H1 (cell line): ENCODE data around the gene ZNF189. TPM values are rescaled to one million over a fixed set of nuclear protein-coding genes. Genes with fewer than 3 reads are reported as not detected.

Experiments
- CHD7 ChIP-seq: fragments of 300-600 bp; sonication (generic); IDR thresholded peaks from 2 replicates; pipeline ENCODE4 v1.7.1; 2012; ENCODE audit warnings: low read length, moderate library complexity, mild to moderate bottlenecking, inconsistent platforms; ENCODE audit not compliant: insufficient replicate concordance
- SP4 ChIP-seq: IDR thresholded peaks from 2 replicates; pipeline ENCODE4 v1.6.1; 2012; ENCODE audit warnings: low read length, inconsistent platforms
- polyA plus RNA-seq, 7 experiments: library from polyadenylated mRNA; depleted of rRNA in 3 of 7; stranded (reverse) in 5 of 7; unstranded in 2 of 7; fragments of >200 nt in 5 of 7; fragments of 200-250 nt in 2 of 7; gene quantifications; 1 replicate in 5 of 7; 2 replicates in 1 of 7; 4 replicates in 1 of 7; pipeline versions ENCODE4 v1.2.1 to v1.2.3, GENCODE V29; 2011 to 2013; ENCODE audit warnings: missing spikeins in 2 of 7, mixed read lengths in 2 of 7
- total RNA-seq: library from RNA; stranded (reverse); fragmentation: NEBNext Ultra II Directional; extraction: Animal tissue kit (Norgen Biotek cat#: 25700); gene quantifications from 2 replicates; pipeline ENCODE4 v1.2.1, GENCODE V29; 2021

The ZNF189 gene
- total and polyA plus RNA-seq, 2 of the 8 experiments (the other 6 are each of a cell fraction or from before 2014, with no cell fraction given): 1.9 to 12.3 TPM

- no peak for TF ChIP-seq CHD7
- no peak for TF ChIP-seq SP4
Measured at GRCh38 chr9:101433229-101433628, 34.6 kb downstream of the ZNF189 start (continued).
